Natural killer cell (primary cell): ENCODE data around the gene CARD19. TPM values are rescaled to one million over a fixed set of nuclear protein-coding genes. Genes with fewer than 3 reads are reported as not detected.

Source experiments
- ATAC-seq, 3 donors: fragments of 150-1000 bp in 2 of 3; fragments of 200-7000 bp in 1 of 3; cut with Tn5 transposase; 1 replicate in 1 of 3; 2 replicates in 2 of 3; pipeline ENCODE4 v1.10.0; 2021; ENCODE audit warnings: mild to moderate bottlenecking in 2 of 3, moderate library complexity in 2 of 3
- DNase-seq, 2 donors: peaks; one replicate each; pipeline versions ENCODE4 v3.0.0 to v3.0.0-alpha.2; 2013 to 2021; ENCODE audit warnings: mixed read lengths in 1 of 2
- H3K27ac ChIP-seq: one replicate; pipeline ENCODE4 v1.5.1; 2013; ENCODE audit warnings: mild to moderate bottlenecking, low read length
- H3K27me3 ChIP-seq: one replicate; pipeline ENCODE4 v1.6.1; 2013; ENCODE audit warnings: low read length; ENCODE audit not compliant: control insufficient read depth, insufficient read depth
- H3K36me3 ChIP-seq: one replicate; pipeline ENCODE4 v1.6.1; 2013; ENCODE audit warnings: low read length; ENCODE audit not compliant: control insufficient read depth, insufficient read depth
- H3K4me1 ChIP-seq: one replicate; pipeline ENCODE4 v1.6.1; 2013; ENCODE audit warnings: low read length; ENCODE audit not compliant: control insufficient read depth, insufficient read depth
- H3K4me3 ChIP-seq: one replicate; pipeline ENCODE4 v1.5.1; 2013; ENCODE audit warnings: low read length
- H3K9me3 ChIP-seq: one replicate; pipeline ENCODE4 v1.6.1; 2013; ENCODE audit warnings: low read length; ENCODE audit not compliant: control insufficient read depth, insufficient read depth
- H3K27ac Mint-ChIP-seq, 2 donors: one replicate each; pipeline ENCODE4 v1.8.0; 2022; ENCODE audit warnings: mild to moderate bottlenecking in 2 of 2, mixed read lengths in 2 of 2, moderate library complexity in 1 of 2
- H3K27me3 Mint-ChIP-seq, 2 donors: one replicate each; pipeline ENCODE4 v1.8.0; 2022; ENCODE audit warnings: low read depth in 2 of 2, mixed read lengths in 2 of 2
- H3K36me3 Mint-ChIP-seq: one replicate; pipeline ENCODE4 v1.8.0; 2022; ENCODE audit warnings: mixed read lengths
- H3K4me1 Mint-ChIP-seq, 2 donors: one replicate each; pipeline ENCODE4 v1.8.0; 2022; ENCODE audit warnings: mixed read lengths in 2 of 2
- H3K4me3 Mint-ChIP-seq: one replicate; pipeline ENCODE4 v1.8.0; 2022; ENCODE audit warnings: mild to moderate bottlenecking, moderate library complexity, mixed read lengths
- H3K9me3 Mint-ChIP-seq, 2 donors: one replicate each; pipeline ENCODE4 v1.8.0; 2022; ENCODE audit warnings: mixed read lengths in 2 of 2
- WGBS: methylation state at CpG from one replicate; pipeline ENCODE4 v1.1.7; 2013; ENCODE audit warnings: missing lambda C conversion rate; ENCODE audit not compliant: insufficient coverage; 5-methylcytosine and 5-hydroxymethylcytosine counted together
- intact Hi-C: fragments of 100-400 bp; cut with micrococcal nuclease; formaldehyde crosslinking; loops from one replicate; pipeline ENCODE4 v1.14.2; 2022
- total RNA-seq, 4 donors: library from RNA; stranded (reverse); fragments of 120-200 nt in 1 of 4; gene quantifications; one replicate each; pipeline versions ENCODE4 v1.2.3 to v1.2.4, GENCODE V29; 2013 to 2022
- TF ChIP-seq, protein P1 (sequence below): fragments of 200-600 bp; IDR thresholded peaks from one replicate; pipeline ENCODE4 v1.8.0; 2022; ENCODE audit warnings: antibody characterized with exemption

CARD19 gene
- total RNA-seq, 3 donors from 2014 or later (not counting 1 experiment from before 2014, with no cell fraction given), result 30.7 to 49.1 (median 42.6) TPM

DNA sequence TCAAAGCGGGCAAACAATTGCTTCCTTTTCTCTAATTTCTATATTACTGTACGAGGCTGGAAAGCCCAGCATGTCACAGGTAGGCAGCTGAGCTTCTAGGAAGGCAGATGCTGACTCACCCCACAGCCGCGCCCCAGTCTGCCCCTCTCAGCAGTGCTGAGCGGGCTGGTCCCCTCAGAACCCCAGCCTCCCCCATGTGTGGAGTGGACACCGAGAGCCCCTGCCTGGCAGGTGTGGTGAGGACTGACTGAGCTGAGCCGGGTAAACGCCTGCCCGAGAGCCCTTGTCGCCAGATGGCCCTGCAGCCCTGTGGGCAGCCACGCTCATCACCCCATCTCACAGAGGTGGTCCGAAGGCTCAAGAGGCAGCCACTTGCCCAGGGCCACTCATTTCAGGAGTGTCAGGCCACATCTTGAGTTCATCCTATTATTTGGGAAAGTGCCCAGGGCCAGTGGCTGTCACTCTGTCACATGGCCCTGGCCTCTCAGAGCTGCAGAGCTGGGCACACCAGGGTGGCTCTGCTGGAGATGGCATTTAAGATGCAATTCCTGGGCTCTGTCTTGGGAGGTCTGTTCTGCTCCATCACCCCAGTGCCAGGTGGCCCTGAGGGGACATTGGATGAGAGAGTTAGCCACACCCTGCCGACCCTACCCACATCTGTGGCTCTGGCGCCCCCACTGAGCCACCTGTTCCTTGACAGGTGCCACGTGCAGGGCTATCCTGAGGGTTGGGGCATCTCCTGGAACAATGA lies 12.4 kb downstream of the CARD19 start:
- peaks cover 49% of the 10 kb centered on the region for H3K4me1 ChIP-seq
- 75% methylated on average over 15 of the region's 15 CpGs for whole genome bisulfite sequencing
- intact Hi-C loops, result loop anchor here (1.0 kb wide), 1 partner anchor 194 kb away; no protein-coding TSS in a partner anchor
- no peak overlapping the region for H3K4me3 ChIP-seq
- peaks cover 36% of the 10 kb centered on the region for H3K36me3 ChIP-seq
- ATAC-seq (no peak), DNase-seq (no peak)
- no peak overlapping the region for H3K27ac ChIP-seq
- no peaks in the 10 kb centered on the region for H3K9me3 ChIP-seq
- Mint-ChIP-seq H3K9me3 (no peaks in the 10 kb centered on the region), H3K36me3 (peaks cover 13% of the 10 kb centered on the region), H3K4me3 (no peak overlapping the region), H3K27me3 (no peaks in the 10 kb centered on the region), H3K27ac (peak overlapping the region in 1 of 2 donors; percentile 49), H3K4me1 (peaks cover 6 to 11% of the 10 kb centered on the region in 2 donors)
- TF ChIP-seq, protein P1, sequence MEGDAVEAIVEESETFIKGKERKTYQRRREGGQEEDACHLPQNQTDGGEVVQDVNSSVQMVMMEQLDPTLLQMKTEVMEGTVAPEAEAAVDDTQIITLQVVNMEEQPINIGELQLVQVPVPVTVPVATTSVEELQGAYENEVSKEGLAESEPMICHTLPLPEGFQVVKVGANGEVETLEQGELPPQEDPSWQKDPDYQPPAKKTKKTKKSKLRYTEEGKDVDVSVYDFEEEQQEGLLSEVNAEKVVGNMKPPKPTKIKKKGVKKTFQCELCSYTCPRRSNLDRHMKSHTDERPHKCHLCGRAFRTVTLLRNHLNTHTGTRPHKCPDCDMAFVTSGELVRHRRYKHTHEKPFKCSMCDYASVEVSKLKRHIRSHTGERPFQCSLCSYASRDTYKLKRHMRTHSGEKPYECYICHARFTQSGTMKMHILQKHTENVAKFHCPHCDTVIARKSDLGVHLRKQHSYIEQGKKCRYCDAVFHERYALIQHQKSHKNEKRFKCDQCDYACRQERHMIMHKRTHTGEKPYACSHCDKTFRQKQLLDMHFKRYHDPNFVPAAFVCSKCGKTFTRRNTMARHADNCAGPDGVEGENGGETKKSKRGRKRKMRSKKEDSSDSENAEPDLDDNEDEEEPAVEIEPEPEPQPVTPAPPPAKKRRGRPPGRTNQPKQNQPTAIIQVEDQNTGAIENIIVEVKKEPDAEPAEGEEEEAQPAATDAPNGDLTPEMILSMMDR, result no peak
- no peaks in the 10 kb centered on the region for H3K27me3 ChIP-seq

DNA sequence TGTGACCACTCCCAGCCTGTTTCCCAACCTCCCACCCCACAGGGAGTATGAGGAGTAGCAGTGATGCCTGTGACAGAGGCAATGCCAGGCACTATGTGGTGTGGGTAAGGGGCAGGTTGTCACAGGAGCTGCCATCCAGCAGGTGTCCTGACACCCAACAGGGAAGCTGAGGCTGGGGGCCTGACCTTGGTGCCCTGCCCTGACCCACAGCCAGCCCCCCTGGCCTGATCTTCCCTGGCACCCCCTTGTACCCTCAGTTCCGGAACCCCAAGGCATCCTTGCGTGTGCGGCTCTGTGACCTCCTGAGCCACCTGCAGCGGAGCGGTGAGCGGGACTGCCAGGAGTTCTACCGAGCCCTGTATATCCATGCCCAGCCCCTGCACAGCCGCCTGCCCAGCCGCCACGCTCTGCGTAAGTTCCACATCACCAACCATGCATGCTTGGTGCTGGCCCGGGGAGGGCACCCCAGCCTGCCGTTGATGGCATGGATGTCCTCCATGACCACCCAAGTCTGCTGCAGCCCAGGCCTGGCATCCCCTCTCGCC lies 14.4 kb downstream of the CARD19 start:
- Histone ChIP-seq H3K9me3 (no peaks in the 10 kb centered on the region), H3K4me3 (no peak overlapping the region), H3K27ac (no peak overlapping the region), H3K27me3 (no peaks in the 10 kb centered on the region), H3K4me1 (peaks cover 62% of the 10 kb centered on the region), H3K36me3 (peaks cover 43% of the 10 kb centered on the region)
- TF ChIP-seq, protein P1, result no peak
- Mint-ChIP-seq H3K36me3 (peaks cover 7% of the 10 kb centered on the region), H3K9me3 (no peaks in the 10 kb centered on the region), H3K27me3 (no peaks in the 10 kb centered on the region), H3K4me3 (no peak overlapping the region), H3K27ac (no peak overlapping the region), H3K4me1 (peaks cover 12 to 20% of the 10 kb centered on the region in 2 donors)
- ATAC-seq (no peak), DNase-seq (peak in 1 of 2 donors; percentile 15)
- intact Hi-C loops, result no loop called here
- WGBS, result 84% methylated on average over 14 of the region's 14 CpGs

DNA sequence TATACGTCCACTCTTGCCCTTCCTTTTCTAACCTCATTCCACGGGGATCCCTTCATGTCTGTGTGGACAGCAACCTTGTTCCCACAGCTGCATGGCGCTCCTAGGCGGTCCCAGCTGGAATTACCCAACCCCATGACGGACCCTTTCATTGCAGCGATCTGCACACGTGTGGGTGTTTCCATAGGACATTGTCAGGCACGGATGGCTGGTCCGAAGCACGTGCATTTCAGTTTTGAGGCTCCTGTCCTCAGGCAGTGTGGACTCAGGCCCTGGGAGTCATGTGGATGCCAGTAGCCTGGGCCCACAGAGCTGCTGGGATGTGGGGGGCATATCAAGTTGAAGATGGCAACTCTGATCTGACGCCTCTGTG lies 15.0 kb downstream of the CARD19 start:
- Histone ChIP-seq H3K9me3 (no peaks in the 10 kb centered on the region), H3K27ac (no peak overlapping the region), H3K27me3 (no peaks in the 10 kb centered on the region), H3K4me1 (peaks cover 63% of the 10 kb centered on the region), H3K36me3 (peaks cover 43% of the 10 kb centered on the region), H3K4me3 (no peak overlapping the region)
- H3K9me3 Mint-ChIP-seq, result no peaks in the 10 kb centered on the region
- DNase-seq (no peak), ATAC-seq (no peak)
- intact Hi-C loops, result no loop called here
- H3K27ac Mint-ChIP-seq, result peak overlapping the region in 1 of 2 donors; percentile 18
- WGBS, result 90% methylated on average over 11 of the region's 11 CpGs
- TF ChIP-seq, protein P1, result no peak
- peaks cover 7% of the 10 kb centered on the region for H3K36me3 Mint-ChIP-seq
- H3K4me1 Mint-ChIP-seq, result peaks cover 12 to 22% of the 10 kb centered on the region in 2 donors
- H3K4me3 Mint-ChIP-seq, result no peak overlapping the region
- H3K27me3 Mint-ChIP-seq, result no peaks in the 10 kb centered on the region
